ENCODE measurements around the gene LDB2.

GRCh38 chr4:16462656-16463055, 435.8 kb downstream of the LDB2 start:
- TF ChIP-seq CTCF (IDR thresholded peaks at IDR 0.05; ENCODE audit: extremely low read depth in 1 of 2, insufficient read depth in 1 of 2, low read depth in 1 of 2, low read length in 2 of 2) (no peak), POLR2A (IDR thresholded peaks at IDR 0.05; ENCODE audit: low read depth, low read length) (no peak), POLR2AphosphoS5 (IDR thresholded peaks at IDR 0.05; ENCODE audit: insufficient read depth, low read depth, low read length) (no peak), EZH2 (IDR thresholded peaks at IDR 0.05; ENCODE audit: borderline replicate concordance, low read depth, low read length, severe bottlenecking) (no peak), MAX (IDR thresholded peaks at IDR 0.05; ENCODE audit: insufficient read depth, insufficient read length) (no peak), JUN (IDR thresholded peaks at IDR 0.05; ENCODE audit: borderline replicate concordance, insufficient read depth, insufficient read length, low read depth) (no peak), MYC (IDR thresholded peaks at IDR 0.05; ENCODE audit: low read depth, low read length) (no peak), GATA2 (IDR thresholded peaks at IDR 0.05; ENCODE audit: insufficient read depth, insufficient read length, low read depth, low read length) (no peak), FOS (IDR thresholded peaks at IDR 0.05; ENCODE audit: borderline replicate concordance, insufficient read depth, low read length) (no peak)
